Measurements from ENCODE around the gene HSD17B8.

HSD17B8 gene

GRCh38 chr6:33204415-33205190, at the start of gene HSD17B8:
Gene HSD17B8 (plus strand): TSS chr6:33204655. CDS start chr6:33204669, 14 bp downstream.
- TF ChIP-seq GATA3 (IDR thresholded peaks at IDR 0.05; ENCODE audit: low read depth, low read length) (no peak), GATA2 (IDR thresholded peaks at IDR 0.05; ENCODE audit: low read depth, low read length) (no peak)

- TF ChIP-seq GATA2 (IDR thresholded peaks at IDR 0.05; ENCODE audit: low read depth, low read length) (no peak), GATA3 (IDR thresholded peaks at IDR 0.05; ENCODE audit: low read depth, low read length) (no peak)
These were observed 47.9 kb upstream of the HSD17B8 start for GRCh38 chr6:33156561-33156960.

GRCh38 chr6:33156964-33157363, 47.5 kb upstream of the HSD17B8 start:
- TF ChIP-seq GATA2 (IDR thresholded peaks at IDR 0.05; ENCODE audit: low read depth, low read length) (no peak), GATA3 (IDR thresholded peaks at IDR 0.05; ENCODE audit: low read depth, low read length) (no peak)

- no peak for TF ChIP-seq GATA2 (IDR thresholded peaks at IDR 0.05; ENCODE audit: low read depth, low read length)
- no peak for TF ChIP-seq GATA3 (IDR thresholded peaks at IDR 0.05; ENCODE audit: low read depth, low read length)
These were observed 44.4 kb upstream of the HSD17B8 start for GRCh38 chr6:33160096-33160495.

GRCh38 chr6:33160728-33161344, 43.6 kb upstream of the HSD17B8 start:
- no peak for TF ChIP-seq GATA2 (IDR thresholded peaks at IDR 0.05; ENCODE audit: low read depth, low read length)
- no peak for TF ChIP-seq GATA3 (IDR thresholded peaks at IDR 0.05; ENCODE audit: low read depth, low read length)

- TF ChIP-seq GATA2 (IDR thresholded peaks at IDR 0.05; ENCODE audit: low read depth, low read length) = no peak
- TF ChIP-seq GATA3 (IDR thresholded peaks at IDR 0.05; ENCODE audit: low read depth, low read length) = no peak
These were observed 42.8 kb upstream of the HSD17B8 start for GRCh38 chr6:33161354-33162331.

- TF ChIP-seq GATA2 (IDR thresholded peaks at IDR 0.05; ENCODE audit: low read depth, low read length) (no peak), GATA3 (IDR thresholded peaks at IDR 0.05; ENCODE audit: low read depth, low read length) (no peak)
These were observed 40.9 kb upstream of the HSD17B8 start for GRCh38 chr6:33163540-33163939.

- no peak for TF ChIP-seq GATA2 (IDR thresholded peaks at IDR 0.05; ENCODE audit: low read depth, low read length)
- TF ChIP-seq GATA3 (IDR thresholded peaks at IDR 0.05; ENCODE audit: low read depth, low read length) = no peak
These were observed 40.3 kb upstream of the HSD17B8 start for GRCh38 chr6:33164176-33164575.

- no peak for TF ChIP-seq GATA3 (IDR thresholded peaks at IDR 0.05; ENCODE audit: low read depth, low read length)
- TF ChIP-seq GATA2 (IDR thresholded peaks at IDR 0.05; ENCODE audit: low read depth, low read length) = no peak
These were observed 39.6 kb upstream of the HSD17B8 start for GRCh38 chr6:33164665-33165373.

GRCh38 chr6:33165581-33166258, 38.7 kb upstream of the HSD17B8 start:
- TF ChIP-seq GATA2 (IDR thresholded peaks at IDR 0.05; ENCODE audit: low read depth, low read length) (no peak), GATA3 (IDR thresholded peaks at IDR 0.05; ENCODE audit: low read depth, low read length) (no peak)

- TF ChIP-seq GATA2 (IDR thresholded peaks at IDR 0.05; ENCODE audit: low read depth, low read length) = no peak
- no peak for TF ChIP-seq GATA3 (IDR thresholded peaks at IDR 0.05; ENCODE audit: low read depth, low read length)
These were observed 38.1 kb upstream of the HSD17B8 start for GRCh38 chr6:33166363-33166762.

GRCh38 chr6:33166811-33167210, 37.6 kb upstream of the HSD17B8 start:
- TF ChIP-seq GATA2 (IDR thresholded peaks at IDR 0.05; ENCODE audit: low read depth, low read length) (no peak), GATA3 (IDR thresholded peaks at IDR 0.05; ENCODE audit: low read depth, low read length) (no peak)

Data from SH-SY5Y (cell line).